Large intestine (tissue), 3 donors: ENCODE measurements around the gene DOCK9. TPM values are rescaled to one million over a fixed set of nuclear protein-coding genes. Genes with fewer than 3 reads are reported as not detected.

Experiments used
- DNase-seq, 2 donors: peaks; one replicate each; pipeline versions ENCODE4 v3.0.0 to v3.0.0-alpha.2; 2013
- H3K27ac ChIP-seq: one replicate; pipeline ENCODE4 v1.5.1; 2013; ENCODE audit warnings: low read length
- H3K27me3 ChIP-seq: 2 replicates; pipeline ENCODE4 v1.6.1; 2013; ENCODE audit warnings: low read length; ENCODE audit not compliant: control insufficient read depth, insufficient read depth
- H3K36me3 ChIP-seq: 2 replicates; pipeline ENCODE4 v1.6.1; 2013; ENCODE audit warnings: low read length; ENCODE audit not compliant: control insufficient read depth, insufficient read depth
- H3K4me1 ChIP-seq: one replicate; pipeline ENCODE4 v1.6.1; 2013; ENCODE audit warnings: low read length; ENCODE audit not compliant: control insufficient read depth, insufficient read depth
- H3K4me3 ChIP-seq: one replicate; pipeline ENCODE4 v1.5.1; 2013; ENCODE audit warnings: low read length
- H3K9me3 ChIP-seq: one replicate; pipeline ENCODE4 v1.6.1; 2013; ENCODE audit warnings: mild to moderate bottlenecking, low read depth, low read length, moderate library complexity; ENCODE audit not compliant: control insufficient read depth
- WGBS: methylation state at CpG from one replicate; pipeline ENCODE4 v1.1.5; 2013; ENCODE audit warnings: low lambda C conversion rate; ENCODE audit not compliant: insufficient coverage; 5-methylcytosine and 5-hydroxymethylcytosine counted together
- polyA plus RNA-seq: library from polyadenylated mRNA; unstranded; fragments of 120-200 nt; gene quantifications from one replicate; pipeline ENCODE4 v1.2.1, GENCODE V29; 2013

The DOCK9 gene
- polyA plus RNA-seq, 1 donor = 103 TPM

GRCh38 chr13:98987275-98987674 lies 9.4 kb upstream of the DOCK9 start:
- Histone ChIP-seq H3K36me3 (no peaks in the 10 kb centered on the region), H3K4me3 (no peak overlapping the region), H3K27ac (no peak overlapping the region), H3K27me3 (no peaks in the 10 kb centered on the region), H3K4me1 (no peaks in the 10 kb centered on the region), H3K9me3 (no peaks in the 10 kb centered on the region)
- WGBS = 100% methylated on average over 2 of the region's 6 CpGs
- no peak for DNase-seq

- peak in 1 of 2 donors; percentile 59 for DNase-seq
- Histone ChIP-seq H3K27ac (no peak overlapping the region), H3K9me3 (no peaks in the 10 kb centered on the region), H3K27me3 (no peaks in the 10 kb centered on the region), H3K4me1 (no peaks in the 10 kb centered on the region), H3K36me3 (no peaks in the 10 kb centered on the region), H3K4me3 (no peak overlapping the region)
- WGBS = 80% methylated on average over 1 of the region's 8 CpGs
These were observed 8.5 kb upstream of the DOCK9 start for GRCh38 chr13:98986226-98986846.

DNA sequence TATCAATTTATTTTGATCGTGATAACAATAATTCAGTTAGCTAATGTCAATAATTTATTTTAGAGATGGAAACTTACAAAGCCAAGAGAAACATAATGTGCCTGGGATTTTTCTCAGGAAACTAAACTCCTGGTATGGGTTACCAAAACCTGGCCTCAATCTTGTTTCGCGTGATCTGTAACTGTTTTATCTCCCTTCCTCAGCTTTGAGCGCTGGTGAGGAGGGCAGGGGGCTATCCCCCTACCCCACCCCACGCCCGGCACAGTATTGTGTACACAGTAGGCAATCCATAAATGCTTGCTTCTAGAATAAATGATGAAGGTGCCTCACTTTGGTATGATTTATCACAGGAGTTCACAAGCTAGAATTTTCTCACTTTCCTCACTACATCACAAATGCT lies 7.7 kb upstream of the DOCK9 start:
- H3K27ac ChIP-seq = no peak overlapping the region
- no peak for DNase-seq
- WGBS = no CpG with 5 or more reads among the region's 6 CpGs
- H3K27me3 ChIP-seq = no peaks in the 10 kb centered on the region
- no peaks in the 10 kb centered on the region for H3K9me3 ChIP-seq
- H3K4me3 ChIP-seq = no peak overlapping the region
- no peaks in the 10 kb centered on the region for H3K4me1 ChIP-seq
- no peaks in the 10 kb centered on the region for H3K36me3 ChIP-seq

GRCh38 chr13:98984983-98985382 lies 7.1 kb upstream of the DOCK9 start:
- Histone ChIP-seq H3K4me3 (no peak overlapping the region), H3K4me1 (no peaks in the 10 kb centered on the region), H3K27me3 (no peaks in the 10 kb centered on the region), H3K27ac (no peak overlapping the region), H3K36me3 (no peaks in the 10 kb centered on the region), H3K9me3 (no peaks in the 10 kb centered on the region)
- WGBS = no CpG with 5 or more reads among the region's 4 CpGs
- no peak for DNase-seq

DNA sequence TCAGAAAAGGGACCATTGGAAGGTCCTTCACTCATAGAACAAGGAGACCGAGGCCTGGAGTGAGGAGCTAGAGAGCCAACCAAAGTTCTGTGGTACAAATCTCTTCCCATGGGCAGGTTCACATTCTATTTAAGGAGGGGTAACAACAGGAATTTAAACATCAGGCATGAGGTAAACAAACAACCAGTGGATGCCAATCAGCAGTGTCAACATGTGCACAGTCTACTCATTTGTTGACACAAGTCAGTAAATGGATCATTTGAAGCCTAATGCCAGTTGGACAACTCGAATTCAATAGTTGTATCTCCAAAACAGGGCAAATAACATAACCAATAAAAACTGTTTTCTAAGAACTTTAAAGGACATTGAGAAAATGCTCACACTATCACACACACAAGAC lies 6.3 kb upstream of the DOCK9 start:
- H3K36me3 ChIP-seq = no peaks in the 10 kb centered on the region
- H3K27ac ChIP-seq = no peak overlapping the region
- no peaks in the 10 kb centered on the region for H3K4me1 ChIP-seq
- H3K27me3 ChIP-seq = no peaks in the 10 kb centered on the region
- WGBS = 40% methylated on average over 1 of the region's 2 CpGs
- no peaks in the 10 kb centered on the region for H3K9me3 ChIP-seq
- H3K4me3 ChIP-seq = no peak overlapping the region
- DNase-seq = no peak

DNA sequence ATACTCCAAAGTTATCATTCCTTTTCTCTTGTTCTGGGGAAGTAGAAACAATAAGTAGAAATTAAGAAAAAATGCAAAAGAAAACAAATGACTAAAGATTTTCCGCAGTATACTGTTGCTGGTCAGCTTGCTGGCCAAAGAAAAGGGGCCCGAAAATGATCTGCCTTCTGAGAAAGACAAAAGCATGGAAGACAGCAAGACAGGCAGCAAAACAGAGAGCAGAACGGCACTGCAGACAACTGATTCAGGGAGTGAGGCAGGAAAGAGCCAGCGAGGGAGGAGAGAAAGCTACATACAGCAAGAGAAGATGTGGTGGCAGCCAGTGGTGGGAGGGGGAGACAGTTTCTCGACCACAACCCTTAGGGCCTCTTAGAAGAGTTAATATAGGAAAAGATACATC lies 5.3 kb upstream of the DOCK9 start:
- Histone ChIP-seq H3K36me3 (no peaks in the 10 kb centered on the region), H3K27me3 (no peaks in the 10 kb centered on the region), H3K4me1 (no peaks in the 10 kb centered on the region), H3K4me3 (no peak overlapping the region), H3K9me3 (no peaks in the 10 kb centered on the region), H3K27ac (no peak overlapping the region)
- DNase-seq = no peak
- WGBS = 100% methylated on average over 1 of the region's 5 CpGs

- 70% methylated on average over 2 of the region's 9 CpGs for WGBS
- Histone ChIP-seq H3K27ac (no peak overlapping the region), H3K9me3 (no peaks in the 10 kb centered on the region), H3K27me3 (no peaks in the 10 kb centered on the region), H3K36me3 (no peaks in the 10 kb centered on the region), H3K4me3 (no peak overlapping the region), H3K4me1 (peaks cover 13% of the 10 kb centered on the region)
- no peak for DNase-seq
These were observed 3.7 kb upstream of the DOCK9 start for GRCh38 chr13:98981369-98982080.

DNA sequence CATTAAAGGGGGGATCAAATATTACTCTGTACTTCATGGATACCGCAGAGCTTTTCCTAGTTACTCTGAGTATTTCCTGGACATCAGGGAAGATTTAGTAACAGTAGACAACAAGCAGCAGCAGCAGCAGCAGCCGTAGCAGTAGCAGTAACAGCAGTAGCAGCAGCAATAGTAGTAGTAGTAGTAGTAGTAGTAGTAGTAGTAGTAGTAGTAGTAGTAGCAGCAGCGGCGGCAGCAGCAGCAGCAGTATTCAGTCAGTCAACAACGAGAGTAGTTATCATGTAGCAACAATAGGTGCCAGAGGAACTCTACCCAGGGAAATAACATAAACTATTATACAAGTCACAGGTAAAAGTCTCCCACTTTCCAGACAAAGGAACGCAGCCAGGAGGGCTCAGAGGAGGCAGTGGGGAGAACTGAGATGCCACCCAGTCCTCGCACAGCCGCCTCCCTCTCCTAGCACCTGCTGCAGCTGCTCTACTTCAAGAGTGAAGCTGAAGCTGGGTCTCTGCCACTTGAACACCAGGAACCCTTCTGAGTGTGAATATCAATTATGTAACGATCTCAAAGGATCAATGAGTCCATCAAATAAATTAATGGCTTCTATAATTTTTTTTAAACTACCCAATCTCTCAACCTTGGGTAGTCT lies 1.3 kb upstream of the DOCK9 start:
- Histone ChIP-seq H3K27ac (no peak overlapping the region), H3K27me3 (no peaks in the 10 kb centered on the region), H3K4me1 (peaks cover 21% of the 10 kb centered on the region), H3K4me3 (no peak overlapping the region), H3K9me3 (no peaks in the 10 kb centered on the region), H3K36me3 (no peaks in the 10 kb centered on the region)
- DNase-seq = no peak
- 80% methylated on average over 1 of the region's 9 CpGs for WGBS

DNA sequence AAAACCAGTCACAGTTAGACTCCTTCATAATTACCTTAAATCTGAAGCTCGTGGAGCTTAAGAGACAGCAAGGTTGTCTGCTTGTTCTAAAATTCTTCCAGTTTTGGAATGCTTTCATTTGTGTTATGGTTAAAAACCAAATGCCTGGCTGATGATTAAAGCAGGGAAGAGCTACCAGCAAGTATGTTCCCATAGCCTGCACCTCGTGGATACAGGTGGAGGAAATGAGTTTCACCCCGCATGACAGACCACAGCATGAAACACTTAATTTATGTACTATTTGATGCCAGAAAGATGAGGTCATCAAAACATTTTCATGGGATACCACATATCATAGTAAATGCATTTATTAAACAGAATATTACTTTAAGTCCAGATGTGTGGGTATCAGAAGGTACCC lies 416 bp upstream of the DOCK9 start:
- no CpG with 5 or more reads among the region's 3 CpGs for WGBS
- no peaks in the 10 kb centered on the region for H3K27me3 ChIP-seq
- peaks cover 21% of the 10 kb centered on the region for H3K4me1 ChIP-seq
- no peaks in the 10 kb centered on the region for H3K36me3 ChIP-seq
- DNase-seq = no peak
- no peaks in the 10 kb centered on the region for H3K9me3 ChIP-seq
- no peak overlapping the region for H3K4me3 ChIP-seq
- H3K27ac ChIP-seq = no peak overlapping the region

DNA sequence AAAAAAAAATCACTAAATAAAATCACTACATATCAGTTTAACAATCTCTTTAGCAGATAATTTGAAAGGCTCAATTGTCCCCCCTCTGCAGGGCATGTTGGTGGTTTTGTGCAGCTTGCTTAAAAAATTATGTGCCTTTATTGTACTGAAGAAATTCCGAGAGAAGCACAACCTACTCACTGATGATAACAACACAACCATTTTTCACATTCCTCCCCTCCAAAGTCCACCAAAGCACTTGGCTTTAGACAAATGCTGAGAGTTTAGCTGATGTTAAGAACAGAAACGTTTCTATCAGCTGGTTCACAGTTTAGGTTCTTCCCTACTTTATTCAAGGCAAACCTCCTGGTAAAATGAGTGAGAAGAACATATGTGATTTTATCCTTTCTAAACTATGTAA lies 923 bp downstream of the DOCK9 start:
- Histone ChIP-seq H3K4me1 (peaks cover 21% of the 10 kb centered on the region), H3K36me3 (no peaks in the 10 kb centered on the region), H3K27ac (no peak overlapping the region), H3K9me3 (no peaks in the 10 kb centered on the region), H3K27me3 (no peaks in the 10 kb centered on the region), H3K4me3 (peak overlapping the region; percentile 3)
- no peak for DNase-seq
- WGBS = no CpG with 5 or more reads among the region's 2 CpGs
